Fibroblast of mammary gland (primary cell): ENCODE data around the gene AGER.

Source experiments
- DNase-seq: peaks from one replicate; pipeline ENCODE4 v3.0.0-alpha.2; 2010; ENCODE audit warnings: low read depth
- H3K4me3 ChIP-seq: 2 replicates; pipeline ENCODE4 v1.5.1; 2011; ENCODE audit warnings: low read depth, mild to moderate bottlenecking, low read length, moderate library complexity; ENCODE audit not compliant: control insufficient read depth
- TF ChIP-seq, protein P1 (sequence below): conservative IDR thresholded peaks from 2 replicates; pipeline ENCODE4 v1.5.1; 2011; ENCODE audit warnings: low read depth, low read length, inconsistent platforms; ENCODE audit not compliant: control insufficient read depth, insufficient read depth

AGER gene

DNA sequence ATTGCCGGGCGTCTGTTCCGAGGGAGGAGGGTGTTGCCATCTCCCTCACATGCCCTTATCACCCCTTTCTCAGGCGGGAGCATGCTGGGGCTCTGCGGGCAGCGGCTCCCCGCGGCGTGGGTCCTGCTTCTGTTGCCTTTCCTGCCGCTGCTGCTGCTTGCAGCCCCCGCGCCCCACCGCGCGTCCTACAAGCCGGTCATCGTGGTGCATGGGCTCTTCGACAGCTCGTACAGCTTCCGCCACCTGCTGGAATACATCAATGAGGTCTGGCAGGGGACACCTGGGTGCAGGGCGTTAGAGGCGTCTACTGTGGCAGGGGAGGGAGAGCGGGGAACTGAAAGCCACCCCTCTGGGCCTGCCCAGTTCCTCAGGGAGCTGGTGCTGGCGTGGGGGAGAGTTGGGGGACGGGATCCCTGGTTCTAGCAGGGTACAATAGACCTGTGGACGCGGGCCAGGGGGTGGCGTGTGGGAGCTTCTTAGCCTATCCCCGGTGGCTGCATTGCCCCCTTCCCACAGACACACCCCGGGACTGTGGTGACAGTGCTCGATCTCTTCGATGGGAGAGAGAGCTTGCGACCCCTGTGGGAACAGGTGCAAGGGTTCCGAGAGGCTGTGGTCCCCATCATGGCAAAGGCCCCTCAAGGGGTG is 29.4 kb downstream of the AGER start:
- DNase-seq = peak; percentile 56
- H3K4me3 ChIP-seq = peak overlapping the region; percentile 92
- TF ChIP-seq, protein P1, sequence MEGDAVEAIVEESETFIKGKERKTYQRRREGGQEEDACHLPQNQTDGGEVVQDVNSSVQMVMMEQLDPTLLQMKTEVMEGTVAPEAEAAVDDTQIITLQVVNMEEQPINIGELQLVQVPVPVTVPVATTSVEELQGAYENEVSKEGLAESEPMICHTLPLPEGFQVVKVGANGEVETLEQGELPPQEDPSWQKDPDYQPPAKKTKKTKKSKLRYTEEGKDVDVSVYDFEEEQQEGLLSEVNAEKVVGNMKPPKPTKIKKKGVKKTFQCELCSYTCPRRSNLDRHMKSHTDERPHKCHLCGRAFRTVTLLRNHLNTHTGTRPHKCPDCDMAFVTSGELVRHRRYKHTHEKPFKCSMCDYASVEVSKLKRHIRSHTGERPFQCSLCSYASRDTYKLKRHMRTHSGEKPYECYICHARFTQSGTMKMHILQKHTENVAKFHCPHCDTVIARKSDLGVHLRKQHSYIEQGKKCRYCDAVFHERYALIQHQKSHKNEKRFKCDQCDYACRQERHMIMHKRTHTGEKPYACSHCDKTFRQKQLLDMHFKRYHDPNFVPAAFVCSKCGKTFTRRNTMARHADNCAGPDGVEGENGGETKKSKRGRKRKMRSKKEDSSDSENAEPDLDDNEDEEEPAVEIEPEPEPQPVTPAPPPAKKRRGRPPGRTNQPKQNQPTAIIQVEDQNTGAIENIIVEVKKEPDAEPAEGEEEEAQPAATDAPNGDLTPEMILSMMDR = peak; percentile 33

DNA sequence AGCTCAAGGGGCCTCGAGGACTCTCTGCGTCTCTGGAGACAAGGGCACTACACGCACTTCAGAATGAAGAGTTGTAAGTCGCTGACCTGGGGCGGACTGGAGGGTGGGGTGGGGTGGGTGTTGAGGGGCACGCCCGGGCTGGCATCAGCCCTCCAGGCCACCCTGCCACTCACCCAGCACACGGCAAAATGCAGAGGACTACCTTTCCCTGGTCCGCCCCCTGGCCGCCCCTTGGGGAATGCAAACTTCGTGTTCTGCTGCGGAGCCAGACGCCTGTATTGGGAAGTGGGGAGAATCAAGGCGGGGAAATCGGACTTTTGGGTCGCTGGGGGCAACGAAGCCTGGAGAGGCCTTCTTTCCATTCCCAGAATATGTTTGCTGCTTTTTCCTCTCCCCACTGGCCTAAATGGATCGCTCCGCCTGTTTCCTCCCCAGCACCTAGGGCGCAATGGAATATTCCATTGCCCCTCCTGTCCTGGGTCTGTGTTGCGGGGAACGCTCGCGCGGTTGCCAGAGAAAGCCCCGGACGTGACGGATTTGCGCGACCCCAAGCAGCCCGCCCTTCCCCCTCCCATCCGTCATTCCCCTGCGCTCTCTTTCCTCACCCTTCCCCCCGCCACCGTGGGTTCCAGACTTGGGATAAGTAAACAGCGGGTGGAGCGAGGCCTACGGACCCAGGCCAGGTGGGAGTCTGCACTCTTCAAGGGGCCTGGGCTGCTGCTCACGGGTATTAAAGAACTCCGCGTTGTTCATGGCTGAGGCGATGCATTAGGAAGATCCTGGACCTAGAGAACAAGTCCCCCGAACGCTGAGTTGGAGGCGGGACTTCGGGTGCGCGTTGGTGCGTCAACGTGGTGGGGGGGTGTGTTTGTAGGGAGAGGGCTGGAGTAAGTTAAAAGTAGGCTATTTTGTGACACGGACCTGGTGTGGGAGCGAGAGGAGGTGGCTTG is 30.2 kb downstream of the AGER start, which contains the start of gene PPT2:
PPT2 (plus strand) TSS at position 578 of the 950 bp plus-strand sequence. CDS start 454 bp downstream, outside the sequence.
- TF ChIP-seq, protein P1 = no peak
- H3K4me3 ChIP-seq = peak within 1 kb of the TSS; percentile 92
- peak; percentile 93 for DNase-seq

DNA sequence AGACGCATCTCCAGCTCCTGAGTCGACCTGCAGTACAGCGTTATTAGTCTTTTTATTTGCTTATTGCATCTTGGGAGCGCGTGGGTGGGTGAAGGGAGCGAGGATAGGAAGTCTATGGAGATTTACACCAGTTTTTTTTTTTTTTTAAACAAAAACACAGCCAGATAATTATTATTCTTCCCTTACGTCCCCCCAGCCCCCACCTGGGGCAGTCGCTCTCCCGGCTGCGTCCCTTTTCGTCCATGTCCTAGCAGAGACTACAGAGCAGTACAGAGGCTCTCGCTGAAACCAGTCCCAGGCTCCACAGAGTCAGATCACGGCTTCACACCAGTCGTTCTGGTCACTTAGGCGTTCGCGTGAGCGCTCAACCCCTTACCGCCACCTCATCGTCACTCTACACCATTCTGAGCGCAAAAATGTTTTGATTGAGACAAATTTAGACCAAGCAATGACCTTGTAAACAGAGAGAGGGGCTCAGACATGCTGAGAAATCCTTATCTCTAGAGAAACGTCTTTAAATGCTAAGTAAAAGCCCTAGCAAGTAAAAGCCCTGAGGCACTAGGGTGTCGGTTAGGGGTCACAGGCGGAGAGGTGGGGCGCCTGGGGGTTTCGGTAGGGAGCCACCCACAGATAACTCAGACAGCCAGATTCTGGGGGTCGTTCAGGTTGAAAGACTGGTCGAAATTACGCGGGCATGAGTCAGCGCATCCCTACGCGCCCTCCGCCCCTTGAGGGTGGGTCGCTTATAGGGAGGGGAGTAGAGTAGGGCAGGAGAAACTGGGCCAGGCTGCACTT is 31.1 kb downstream of the AGER start:
- H3K4me3 ChIP-seq = peak overlapping the region; percentile 92
- TF ChIP-seq, protein P1 = no peak
- peak; percentile 46 for DNase-seq

DNA sequence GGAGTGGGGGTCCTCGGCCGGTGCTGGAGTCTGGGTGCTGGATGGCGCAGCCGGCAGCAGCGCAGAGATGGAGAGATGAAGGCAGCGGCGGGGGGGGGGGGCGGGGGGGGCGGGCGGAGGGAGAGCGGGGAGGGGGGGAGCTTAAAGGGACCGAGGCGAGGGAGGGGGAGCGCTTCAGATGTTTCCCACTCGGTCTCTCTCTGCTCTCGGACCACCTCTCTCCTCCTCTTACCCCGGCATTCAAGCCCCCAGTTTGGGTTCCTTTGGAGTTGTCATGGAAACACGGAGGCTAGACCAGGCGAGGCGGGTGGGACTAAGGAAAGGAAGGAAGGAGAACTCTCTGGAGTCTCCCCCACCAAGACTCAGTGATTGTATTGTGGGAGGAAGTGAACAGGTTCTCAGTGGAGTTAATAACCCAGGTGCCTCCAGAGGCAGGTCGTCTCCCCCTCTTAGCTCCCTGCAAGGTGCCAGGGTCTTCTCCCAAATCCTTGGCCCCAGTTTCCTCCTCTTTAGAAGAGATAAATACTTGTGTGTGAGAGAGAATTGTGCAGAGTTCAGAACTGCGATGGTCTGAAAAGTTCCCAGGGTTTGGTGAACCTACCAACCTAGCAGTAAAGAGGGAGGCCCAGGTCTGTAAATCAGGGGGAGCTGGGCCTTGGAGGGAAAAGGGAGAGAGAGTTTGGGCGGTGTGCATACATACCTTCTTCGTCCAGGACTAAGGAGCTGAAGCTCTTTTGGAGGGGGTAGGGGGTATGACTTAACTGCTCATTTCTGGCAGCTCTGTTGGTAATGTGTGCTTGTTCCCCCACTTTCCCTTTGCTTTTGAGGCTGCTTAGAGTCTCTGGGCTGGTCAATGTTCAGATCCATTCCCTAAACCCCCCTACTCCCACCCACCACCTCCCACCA is 31.9 kb downstream of the AGER start, which contains the start of gene PRRT1:
PRRT1 (minus strand) TSS at position 77 of the 906 bp plus-strand sequence. CDS start 112 bp downstream, outside the sequence.
- TF ChIP-seq, protein P1 = no peak
- no peak for DNase-seq
- peak within 1 kb of the TSS; percentile 92 for H3K4me3 ChIP-seq

DNA sequence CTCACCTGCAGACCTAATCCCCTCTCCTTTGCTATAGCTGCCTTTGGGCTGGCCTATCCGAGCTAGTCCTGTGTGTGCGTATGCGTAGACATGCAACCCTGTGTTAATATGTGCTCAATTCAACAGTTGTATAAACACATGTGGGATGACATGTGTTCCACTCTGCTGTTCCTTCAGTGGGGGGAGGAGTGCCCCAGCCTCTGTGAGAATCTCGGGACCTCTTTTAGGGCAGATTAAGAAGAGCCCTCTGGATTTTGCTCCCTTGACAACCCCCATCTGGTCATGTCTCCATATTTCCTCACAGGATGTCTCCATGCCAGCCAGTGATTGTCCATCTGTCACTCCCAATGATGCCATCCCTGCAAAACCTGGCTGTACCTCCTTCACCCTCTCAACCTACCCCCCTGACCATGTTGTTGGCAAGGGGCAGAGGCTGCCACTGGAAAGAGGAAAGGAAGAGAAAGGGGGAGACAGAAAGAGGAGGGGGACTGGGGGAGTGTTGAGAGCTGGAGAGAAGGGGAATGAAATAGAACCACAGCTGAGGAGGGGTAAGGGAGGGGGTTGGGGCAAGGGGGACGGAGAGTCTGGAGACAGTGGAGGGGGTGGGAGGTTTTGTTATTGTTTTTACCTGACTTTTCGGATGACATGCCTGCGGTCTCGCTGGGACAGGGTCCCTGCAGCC is 32.7 kb downstream of the AGER start:
- TF ChIP-seq, protein P1 = no peak
- no peak for DNase-seq
- H3K4me3 ChIP-seq = peak overlapping the region; percentile 46
